Measurements from ENCODE around the gene SF1.

The SF1 gene

GRCh38 chr11:64777449-64778222 lies 706 bp downstream of the SF1 start:
- peak; percentile 81 to 82 for DNase-seq

GRCh38 chr11:64776875-64777274 lies 1.5 kb downstream of the SF1 start:
- DNase-seq = no peak

- no peak for DNase-seq
Measured at GRCh38 chr11:64776425-64776824, 1.9 kb downstream of the SF1 start.

DNA sequence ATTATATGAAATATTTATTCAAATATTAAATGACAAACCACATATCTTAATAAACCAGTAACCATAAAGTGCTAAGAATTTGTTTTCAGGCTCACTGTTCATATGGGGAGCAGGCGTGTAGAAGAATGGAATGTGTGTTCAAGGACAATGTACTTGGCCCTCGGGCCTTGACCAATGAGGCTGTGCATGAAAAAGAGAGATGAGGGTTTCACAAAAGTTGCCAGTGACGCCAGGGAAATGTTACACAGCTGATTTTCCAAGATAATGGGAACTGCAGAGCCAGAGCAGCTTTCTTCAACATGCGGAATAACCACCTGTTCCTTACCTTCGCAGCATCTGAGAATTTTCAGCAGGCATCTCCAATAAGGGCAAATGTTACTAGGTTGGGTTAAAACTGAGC lies 4.2 kb downstream of the SF1 start:
- no peak for DNase-seq

- DNase-seq = no peak
Measured at GRCh38 chr11:64772303-64773018, 5.9 kb downstream of the SF1 start.

- peak in 1 of 2 donors; percentile 30 for DNase-seq
Measured at GRCh38 chr11:64771861-64772260, 6.5 kb downstream of the SF1 start.

GRCh38 chr11:64770120-64770519 lies 8.2 kb downstream of the SF1 start:
- no peak for DNase-seq

- no peak for DNase-seq
Measured at GRCh38 chr11:64769283-64769682, 9.1 kb downstream of the SF1 start.

DNA sequence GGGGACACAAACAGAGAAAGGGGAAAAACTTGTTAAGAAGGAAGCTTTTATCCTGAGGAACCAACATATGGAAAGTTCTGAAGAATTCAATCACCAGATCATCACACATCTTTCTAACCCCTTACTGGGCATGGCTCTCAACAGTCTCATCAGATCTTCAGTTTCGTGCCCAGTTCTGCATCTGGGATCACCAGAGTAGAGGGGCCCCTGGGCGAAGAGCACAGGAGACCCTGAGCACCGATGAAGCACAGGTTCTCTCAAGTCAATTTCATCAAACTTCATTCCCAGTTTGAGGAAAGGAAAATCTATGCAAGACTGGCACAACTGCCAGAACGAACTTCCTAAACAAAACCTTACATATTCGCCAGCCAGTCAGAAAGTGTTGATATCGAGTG lies 10.0 kb downstream of the SF1 start:
- no peak for DNase-seq

GRCh38 chr11:64767344-64768299 lies 10.7 kb downstream of the SF1 start:
- DNase-seq = peak; percentile 78 to 84

DNA sequence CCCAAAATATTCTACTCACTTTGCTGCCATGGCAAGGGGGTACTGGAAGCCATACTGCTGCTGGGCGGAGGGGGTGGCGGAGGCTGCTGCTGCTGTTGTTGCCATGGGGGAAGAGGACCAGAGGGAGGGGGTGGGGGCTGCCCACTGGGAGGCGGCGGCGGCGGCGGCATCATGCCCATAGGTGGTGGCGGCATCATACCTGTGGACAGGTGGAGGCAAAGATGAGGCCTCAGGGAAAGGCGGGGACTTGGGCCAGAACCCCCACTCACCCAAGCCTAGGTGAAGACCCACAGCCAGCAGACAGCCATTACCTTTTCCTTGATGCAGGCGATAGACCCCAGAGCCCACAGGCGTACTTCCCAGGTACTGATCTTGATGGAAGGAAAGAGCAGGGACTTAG lies 11.5 kb downstream of the SF1 start:
- no peak for DNase-seq

DNA sequence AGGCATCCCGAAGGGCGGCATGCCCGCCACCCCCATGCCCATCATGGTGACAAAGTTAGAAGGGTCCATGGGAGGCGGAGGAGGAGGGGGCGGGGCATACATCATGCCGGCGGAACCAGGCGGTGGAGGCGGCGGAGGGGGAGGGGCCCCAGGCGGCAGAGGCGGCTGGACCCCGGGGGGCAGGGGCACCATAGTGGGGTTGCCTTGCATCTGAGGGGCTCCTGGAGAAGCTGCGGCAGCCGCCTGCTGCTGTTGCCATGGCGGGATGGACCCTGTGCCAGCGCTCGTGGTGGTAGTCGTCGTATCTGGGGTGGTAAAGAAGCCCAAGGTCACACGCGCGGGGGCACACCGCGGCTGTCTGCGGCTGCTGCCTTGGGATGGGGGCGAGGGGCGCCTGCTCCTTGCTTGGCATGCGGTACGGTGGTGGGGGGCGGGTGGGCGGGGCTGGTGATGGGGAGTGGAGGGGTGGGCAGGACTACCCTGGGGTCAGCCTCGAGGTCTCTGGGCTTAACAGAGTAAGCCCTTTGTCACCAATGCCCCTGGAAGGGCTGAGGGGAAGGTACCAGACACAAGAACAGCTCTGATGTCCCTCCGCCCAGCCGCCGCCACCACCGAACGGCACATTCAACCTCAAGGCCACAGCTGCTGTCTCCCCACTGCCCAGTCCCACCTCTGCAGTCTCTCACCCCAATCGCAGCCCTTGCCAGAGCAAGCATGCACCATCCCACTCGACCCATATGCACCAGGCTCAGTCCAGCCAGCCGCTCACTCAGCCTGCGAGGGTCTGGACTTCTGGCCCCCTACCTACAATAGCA lies 12.3 kb downstream of the SF1 start:
- no peak for DNase-seq

DNA sequence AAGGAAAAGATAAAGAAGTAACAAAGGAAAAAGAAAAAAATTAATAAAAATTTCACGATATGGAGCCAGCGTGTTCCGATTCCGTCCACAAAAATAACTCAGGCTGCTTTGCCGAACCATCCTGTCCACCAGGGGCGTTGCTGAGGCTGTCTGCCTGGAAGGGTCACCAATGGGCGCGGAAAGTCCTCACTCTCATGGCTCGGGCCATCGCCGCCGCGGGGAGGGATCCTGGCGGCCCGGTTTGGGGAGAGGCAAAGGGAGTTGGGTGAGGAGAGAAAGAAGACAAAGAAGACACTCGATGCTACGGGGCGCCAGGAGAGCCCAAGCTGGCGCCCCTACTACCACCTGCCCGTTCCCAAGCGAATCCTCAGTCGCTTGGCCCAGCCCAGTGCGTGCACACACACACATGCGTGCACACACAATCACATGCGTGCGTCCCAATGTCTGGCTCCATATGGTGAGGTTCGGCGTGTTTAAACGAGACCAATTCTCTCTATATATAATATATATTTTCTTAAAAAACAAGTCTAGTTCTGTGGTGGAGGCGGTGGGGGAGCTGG lies 13.0 kb downstream of the SF1 start:
- no peak for DNase-seq

DNA sequence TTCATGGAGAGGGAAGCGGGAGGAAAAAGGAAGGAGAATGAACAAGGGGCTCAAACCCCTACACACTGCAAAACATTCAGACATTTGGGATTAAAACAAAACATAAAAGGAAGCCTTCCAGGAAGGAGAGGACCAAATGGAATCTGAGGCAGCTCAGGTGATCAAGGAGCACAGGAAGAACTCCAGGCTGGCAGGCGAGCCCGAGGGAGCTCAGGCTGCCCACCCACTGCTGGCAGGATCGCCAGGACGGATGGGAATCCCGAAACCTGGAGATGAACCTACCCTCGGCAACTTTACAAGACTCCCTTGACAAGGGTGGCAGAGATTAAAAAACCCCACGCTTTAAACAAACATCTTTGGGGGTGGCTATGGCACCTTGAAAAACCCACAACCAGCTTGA lies 13.6 kb downstream of the SF1 start:
- DNase-seq = no peak

DNA sequence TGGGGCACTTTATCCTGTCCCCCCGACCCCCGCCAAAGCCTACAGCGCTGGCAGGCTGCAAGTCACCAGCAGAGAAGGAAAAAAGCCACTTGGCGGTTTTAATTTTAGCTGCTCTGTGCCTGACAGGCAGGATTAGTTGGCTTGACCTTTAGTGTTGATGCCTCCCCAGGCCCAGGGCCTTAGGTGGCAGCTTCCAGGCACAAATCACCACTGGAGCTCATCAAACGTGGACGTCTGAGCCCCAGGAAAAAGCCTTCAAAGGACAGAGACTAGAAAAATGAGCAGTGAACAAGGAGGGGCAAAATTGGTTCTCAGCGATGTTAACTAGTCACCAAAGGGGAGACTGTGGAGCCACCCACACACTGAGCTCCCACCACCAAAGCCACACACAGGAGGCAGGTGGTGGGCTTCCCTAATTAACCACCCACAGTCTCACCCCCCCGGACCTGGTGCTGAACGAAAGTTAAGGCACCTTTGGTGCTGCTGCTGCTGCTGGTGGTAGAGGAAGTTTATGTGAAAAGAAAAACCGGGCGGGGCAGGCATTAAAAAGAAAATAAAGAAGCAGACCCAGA lies 14.2 kb downstream of the SF1 start:
- DNase-seq = peak; percentile 74 to 80

DNA sequence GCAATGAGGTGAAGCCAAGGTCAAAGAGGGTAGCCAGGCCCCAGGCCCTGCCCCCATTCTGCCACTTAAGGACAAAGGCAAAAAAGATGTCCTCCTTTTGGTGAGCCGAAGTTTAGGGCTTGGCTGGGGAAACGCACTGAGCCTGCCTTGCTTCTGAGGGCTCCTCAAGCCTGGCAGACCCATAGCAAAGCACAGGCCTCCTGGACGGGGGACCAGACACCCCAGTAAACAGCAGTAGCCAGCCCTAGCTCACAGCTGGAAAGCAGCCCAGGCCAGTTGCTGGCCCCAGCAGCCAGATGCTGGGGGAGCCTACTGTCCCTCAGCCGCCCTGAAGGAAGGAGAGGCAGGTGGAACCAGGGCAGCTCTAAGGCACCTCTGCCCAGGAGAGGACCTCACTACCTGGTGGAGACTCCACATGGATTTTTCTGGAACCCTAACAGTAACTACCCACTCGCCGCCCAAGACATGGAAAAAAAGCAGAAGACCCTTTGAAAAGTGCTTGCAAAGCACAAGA lies 14.8 kb downstream of the SF1 start:
- DNase-seq = no peak

DNA sequence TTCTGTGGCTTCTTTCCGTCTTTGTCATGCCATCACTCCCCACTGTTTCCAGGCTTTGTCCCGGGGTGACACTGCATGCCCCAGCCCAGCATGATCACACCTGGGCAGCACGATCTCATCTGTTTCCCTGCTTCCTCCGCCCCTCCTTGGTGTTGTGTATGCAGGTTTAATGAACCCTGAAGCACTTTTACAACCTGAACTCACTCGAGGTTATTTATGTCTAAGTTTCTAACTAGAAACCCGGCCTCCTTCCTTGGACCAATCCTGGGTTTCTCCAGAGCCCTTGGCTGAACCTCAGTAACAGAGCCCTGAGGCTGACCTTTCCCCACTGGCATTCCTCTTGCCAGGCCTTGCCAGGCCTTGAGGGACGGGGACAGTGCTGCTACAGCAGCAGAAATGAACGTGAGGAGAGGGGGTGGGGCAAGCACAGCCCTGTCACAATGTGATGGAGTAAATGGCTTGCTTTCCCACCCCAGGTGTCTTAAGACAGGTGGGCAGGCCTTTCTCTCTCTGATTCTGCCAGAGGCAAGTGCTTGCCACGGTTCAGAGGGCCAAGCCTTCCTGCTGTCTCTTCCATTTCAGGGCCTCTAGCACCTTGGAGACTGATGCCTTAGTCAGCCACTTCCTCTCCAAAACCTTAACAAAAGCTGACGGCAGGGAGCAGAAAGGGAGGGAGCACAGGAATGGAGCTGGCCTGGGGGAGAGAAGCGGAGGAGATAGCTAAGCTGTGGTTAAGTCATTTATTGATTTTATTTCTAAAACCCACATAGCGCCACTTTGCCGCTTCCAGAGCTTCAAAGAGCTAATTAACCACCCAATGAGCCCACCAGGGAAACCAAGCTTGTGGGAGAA lies 15.4 kb downstream of the SF1 start:
- DNase-seq = peak; percentile 40 to 41

- DNase-seq = peak in 1 of 2 donors; percentile 37
Measured at GRCh38 chr11:64762277-64762673, 16.1 kb downstream of the SF1 start.

DNA sequence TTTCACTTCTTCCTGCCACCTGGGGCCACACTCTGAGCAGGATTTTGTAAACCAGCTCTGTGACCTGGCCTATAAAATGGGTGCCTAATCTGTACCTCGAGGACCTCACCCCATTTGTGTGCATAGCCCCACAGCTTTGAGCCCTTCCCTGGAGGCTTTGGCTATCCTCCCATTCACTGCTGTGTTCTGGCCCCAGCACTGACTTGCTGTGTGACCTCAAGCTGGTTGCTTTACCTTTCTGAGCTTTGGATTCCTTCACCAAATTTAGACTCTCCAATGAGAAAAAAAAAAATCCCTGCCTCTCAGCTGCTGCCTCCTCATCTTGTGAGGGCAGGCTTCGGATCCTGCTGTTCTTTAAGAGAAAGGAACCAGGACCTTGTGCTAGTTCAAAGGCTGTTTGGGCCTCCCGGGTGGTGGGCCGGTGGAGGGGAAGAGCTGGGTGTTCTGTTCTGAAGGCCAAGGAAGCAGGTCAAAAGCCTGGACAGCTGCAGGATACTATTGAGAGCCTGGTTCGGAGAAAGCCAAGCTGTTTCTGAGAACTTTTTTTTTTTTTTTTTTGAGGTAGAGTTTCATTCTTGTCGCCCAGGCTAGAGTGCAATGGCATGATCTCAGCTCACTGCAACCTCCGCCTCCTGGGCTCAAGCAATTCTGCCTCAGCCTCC lies 17.5 kb downstream of the SF1 start:
- DNase-seq = no peak
